ENCODE measurements around the gene INSL6. TPM values are rescaled to one million over a fixed set of nuclear protein-coding genes. Genes with fewer than 3 reads are reported as not detected.
"Not testable (repeated sequence)": the region's sequence is repeated elsewhere in the genome, so short reads cannot be mapped to it uniquely, and the experiment has no call there.

Gene INSL6
- total RNA-seq, 1 donor: not detected

DNA sequence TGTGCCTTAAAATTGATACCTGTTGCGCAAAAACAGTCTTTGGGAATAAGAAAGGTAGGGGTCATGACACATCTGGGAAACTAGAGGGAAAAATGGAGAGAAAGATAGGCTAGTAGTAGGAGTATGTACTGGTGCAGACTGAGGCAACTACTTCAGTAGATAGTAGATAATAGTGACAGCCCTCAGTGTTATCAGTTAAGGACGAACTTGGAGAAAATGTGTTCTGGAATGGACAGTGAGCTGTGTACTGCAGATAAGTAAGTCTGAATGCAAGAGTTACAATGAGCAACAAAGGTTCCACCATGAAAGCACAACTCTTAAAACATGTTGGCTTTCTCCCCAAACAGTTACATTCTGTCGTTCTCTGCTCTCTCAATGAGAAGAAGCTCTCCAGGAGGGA is 6.5 kb upstream of the INSL6 start:
- no peak overlapping the region for H3K4me3 ChIP-seq (ENCODE audit: low read depth, low read length)
- no peak for DNase-seq (ENCODE audit: low read depth)
- TF ChIP-seq, protein P1, sequence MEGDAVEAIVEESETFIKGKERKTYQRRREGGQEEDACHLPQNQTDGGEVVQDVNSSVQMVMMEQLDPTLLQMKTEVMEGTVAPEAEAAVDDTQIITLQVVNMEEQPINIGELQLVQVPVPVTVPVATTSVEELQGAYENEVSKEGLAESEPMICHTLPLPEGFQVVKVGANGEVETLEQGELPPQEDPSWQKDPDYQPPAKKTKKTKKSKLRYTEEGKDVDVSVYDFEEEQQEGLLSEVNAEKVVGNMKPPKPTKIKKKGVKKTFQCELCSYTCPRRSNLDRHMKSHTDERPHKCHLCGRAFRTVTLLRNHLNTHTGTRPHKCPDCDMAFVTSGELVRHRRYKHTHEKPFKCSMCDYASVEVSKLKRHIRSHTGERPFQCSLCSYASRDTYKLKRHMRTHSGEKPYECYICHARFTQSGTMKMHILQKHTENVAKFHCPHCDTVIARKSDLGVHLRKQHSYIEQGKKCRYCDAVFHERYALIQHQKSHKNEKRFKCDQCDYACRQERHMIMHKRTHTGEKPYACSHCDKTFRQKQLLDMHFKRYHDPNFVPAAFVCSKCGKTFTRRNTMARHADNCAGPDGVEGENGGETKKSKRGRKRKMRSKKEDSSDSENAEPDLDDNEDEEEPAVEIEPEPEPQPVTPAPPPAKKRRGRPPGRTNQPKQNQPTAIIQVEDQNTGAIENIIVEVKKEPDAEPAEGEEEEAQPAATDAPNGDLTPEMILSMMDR (IDR thresholded peaks at IDR 0.05; ENCODE audit: insufficient read depth, low read length): no peak

DNA sequence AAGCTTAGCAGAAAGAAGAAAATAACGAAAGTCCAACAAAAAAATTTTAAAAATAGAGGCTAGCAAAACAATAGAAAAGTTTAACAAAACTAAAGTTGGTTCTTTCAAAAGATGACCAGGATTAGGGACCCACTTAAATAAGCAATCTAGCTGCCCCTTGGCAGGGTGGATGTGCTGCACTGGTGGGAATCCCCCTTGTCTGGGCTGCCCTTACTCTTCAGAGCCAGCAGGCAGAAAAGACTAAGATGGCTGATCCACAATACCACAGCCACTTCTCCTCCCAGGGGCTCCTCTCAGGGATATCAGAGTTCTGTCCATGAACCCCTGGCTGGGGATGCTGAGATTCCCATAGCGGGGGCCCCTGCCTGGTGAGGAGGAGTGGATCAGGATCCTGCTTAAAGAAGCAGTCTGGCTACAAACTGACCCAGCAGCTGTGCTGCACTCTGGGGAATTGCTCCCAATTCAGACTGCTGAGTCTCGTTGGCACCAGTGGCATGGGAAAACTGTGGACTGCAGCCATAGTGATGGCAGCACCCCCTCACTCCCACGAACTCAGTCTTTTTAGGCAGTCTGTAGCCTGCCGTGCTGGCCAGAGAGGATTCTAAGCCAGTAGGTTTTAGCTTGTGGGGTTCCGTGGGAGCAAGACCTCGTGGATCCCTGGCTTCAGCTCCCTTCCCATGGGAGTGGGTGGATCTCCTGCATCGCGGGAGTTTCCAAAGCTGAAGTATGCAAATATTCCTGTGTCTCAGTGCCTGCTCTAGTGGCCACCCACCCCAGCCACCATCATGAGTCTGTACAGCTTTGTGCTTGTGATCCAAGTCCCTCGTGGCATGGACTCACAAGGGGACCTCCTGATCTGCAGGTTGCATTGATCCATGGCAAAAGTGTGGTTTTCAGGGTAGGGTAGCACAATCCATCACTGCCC is 2.9 kb upstream of the INSL6 start:
- DNase-seq (ENCODE audit: low read depth): peak; percentile 6
- TF ChIP-seq, protein P1 (IDR thresholded peaks at IDR 0.05; ENCODE audit: insufficient read depth, low read length): no peak
- H3K4me3 ChIP-seq (ENCODE audit: low read depth, low read length): no peak overlapping the region

DNA sequence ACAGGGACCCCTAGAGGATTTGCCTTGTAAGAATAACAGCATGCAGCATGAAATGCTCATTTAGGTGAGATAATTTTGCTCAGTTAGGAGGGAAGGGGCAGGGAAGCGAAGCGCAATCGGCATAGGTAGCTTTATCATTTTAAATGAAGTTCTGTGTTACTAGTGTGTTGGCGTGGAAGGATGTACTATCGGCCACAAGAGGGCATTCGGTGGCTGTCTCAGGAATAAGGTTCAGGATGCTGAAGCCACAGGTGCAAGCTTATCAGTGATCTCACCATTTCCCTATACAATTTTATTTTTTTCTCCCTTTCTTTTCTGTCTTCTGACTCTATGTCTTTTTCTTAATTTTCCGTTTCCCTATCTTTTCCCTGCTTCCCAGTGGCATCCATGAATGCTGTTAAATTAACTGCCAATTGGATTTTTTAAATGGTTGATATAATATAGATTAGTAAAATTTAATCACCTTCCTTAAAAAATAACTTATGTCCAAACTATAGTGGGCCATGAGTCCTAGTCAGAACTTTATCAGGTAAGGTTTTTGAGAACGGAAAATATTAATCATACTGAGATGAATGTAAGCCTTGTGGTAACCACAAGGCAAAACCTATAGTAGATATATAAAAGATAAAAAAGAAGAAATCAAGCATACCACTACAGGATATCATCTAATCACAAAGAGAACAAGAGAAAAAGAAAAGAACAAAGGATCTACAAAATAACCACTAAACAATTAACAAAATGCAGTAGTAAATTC is 1.2 kb upstream of the INSL6 start:
- TF ChIP-seq, protein P1 (IDR thresholded peaks at IDR 0.05; ENCODE audit: insufficient read depth, low read length): peak; percentile 73
- no peak overlapping the region for H3K4me3 ChIP-seq (ENCODE audit: low read depth, low read length)
- DNase-seq (ENCODE audit: low read depth): peak; percentile 69

DNA sequence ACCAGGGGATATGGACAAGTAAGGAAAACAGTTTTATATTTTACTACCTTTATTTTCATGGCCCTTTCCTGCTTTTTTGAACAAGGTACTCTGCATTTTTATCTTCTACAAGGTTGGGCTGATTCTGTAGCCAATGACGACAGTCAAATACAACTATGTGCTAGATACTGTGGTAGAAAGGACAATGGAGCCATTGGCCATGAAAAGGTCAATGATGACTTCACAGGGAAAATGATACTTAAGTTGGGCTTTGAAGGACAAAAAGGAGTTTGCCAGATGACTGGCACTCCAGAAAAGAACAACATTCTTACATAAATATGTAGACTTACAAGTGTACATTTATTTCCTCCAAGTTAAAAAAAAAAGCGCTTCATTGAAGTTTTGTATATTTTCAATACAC is 663 bp downstream of the INSL6 start:
- TF ChIP-seq, protein P1 (IDR thresholded peaks at IDR 0.05; ENCODE audit: insufficient read depth, low read length): no peak
- DNase-seq (ENCODE audit: low read depth): no peak
- no peak overlapping the region for H3K4me3 ChIP-seq (ENCODE audit: low read depth, low read length)

DNA sequence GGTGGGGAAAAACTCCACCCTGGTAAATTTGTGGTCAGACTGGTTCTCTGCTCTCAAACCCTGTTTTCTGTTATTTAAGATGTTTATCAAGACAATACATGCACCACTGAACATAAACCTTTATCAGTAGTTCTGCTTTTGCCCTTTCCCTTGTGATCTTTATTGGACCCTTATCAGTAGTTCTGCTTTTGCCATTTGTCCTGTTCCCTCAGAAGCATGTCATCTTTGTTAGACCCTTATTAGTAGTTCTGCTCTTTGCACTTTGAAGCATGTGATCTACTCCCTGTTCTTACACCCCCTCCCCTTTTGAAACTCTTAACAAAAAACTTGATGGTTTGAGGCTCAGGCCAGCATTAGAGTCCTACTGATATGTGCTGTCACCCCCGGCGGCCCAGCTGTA is 4.8 kb downstream of the INSL6 start:
- DNase-seq (ENCODE audit: low read depth): not testable (repeated sequence)

DNA sequence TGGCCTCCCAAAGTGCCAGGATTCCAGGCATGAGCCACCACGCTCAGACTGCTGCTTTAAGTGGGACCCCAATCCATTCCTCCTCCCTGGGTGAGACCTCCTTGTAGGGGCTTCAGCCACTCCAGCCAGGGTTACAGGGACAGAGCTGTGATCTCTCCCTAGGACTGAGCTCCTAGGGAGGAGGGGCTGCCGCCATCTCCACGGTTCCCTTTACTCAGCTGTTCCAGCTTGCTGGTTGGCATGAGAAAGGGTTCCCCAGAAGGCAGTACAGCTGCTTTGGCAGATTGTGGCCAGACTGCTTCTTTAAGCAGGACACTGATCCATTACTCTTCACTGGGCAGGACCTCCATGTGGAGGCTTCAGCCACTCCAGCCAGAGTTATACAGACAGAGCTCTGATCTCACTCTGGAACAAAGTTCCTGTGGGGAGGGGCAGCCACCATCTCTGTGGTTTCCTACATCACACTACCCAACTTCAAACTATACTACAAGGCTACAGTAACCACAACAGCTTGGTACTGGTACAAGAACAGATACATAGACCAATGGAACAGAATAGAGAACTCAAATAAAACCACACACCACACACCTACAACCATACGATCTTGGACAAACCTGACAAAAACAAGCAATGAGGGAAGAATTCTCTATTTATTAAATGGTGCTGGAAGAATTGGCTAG is 7.2 kb downstream of the INSL6 start:
- DNase-seq (ENCODE audit: low read depth): no peak

More for the DNA sequence above, 4.8 kb downstream of the INSL6 start:
- not testable (repeated sequence) for H3K4me3 ChIP-seq (ENCODE audit: low read depth, low read length)

More for the DNA sequence above, 7.2 kb downstream of the INSL6 start:
- no peak overlapping the region for H3K4me3 ChIP-seq (ENCODE audit: low read depth, low read length)
- TF ChIP-seq, protein P1 (IDR thresholded peaks at IDR 0.05; ENCODE audit: insufficient read depth, low read length): no peak
